Panc1 (cell line): ENCODE measurements around the gene CCDC107.

Source experiments
- POLR2AphosphoS5 ChIP-seq: IDR thresholded peaks from 2 replicates; pipeline ENCODE4 v1.6.1; 2012; ENCODE audit warnings: mild to moderate bottlenecking, low read depth, low read length, moderate library complexity
- TCF7L2 ChIP-seq: IDR thresholded peaks from 2 replicates; pipeline ENCODE4 v1.6.1; 2011; ENCODE audit warnings: mild to moderate bottlenecking, low read depth, low read length, inconsistent platforms
- TF ChIP-seq, protein P1 (sequence below), 2 experiments: IDR thresholded peaks; 2 replicates each; pipeline ENCODE4 v1.6.1; 2011 to 2012; ENCODE audit warnings: low read depth in 2 of 2, control low read depth in 1 of 2, low read length in 1 of 2, mild to moderate bottlenecking in 1 of 2, moderate library complexity in 1 of 2; ENCODE audit not compliant: insufficient read depth in 1 of 2
- TF ChIP-seq, protein P2 (sequence below): fragments of 450-650 bp; IDR thresholded peaks from 2 replicates; pipeline ENCODE4 v1.5.1; 2017; ENCODE audit warnings: mild to moderate bottlenecking

DNA sequence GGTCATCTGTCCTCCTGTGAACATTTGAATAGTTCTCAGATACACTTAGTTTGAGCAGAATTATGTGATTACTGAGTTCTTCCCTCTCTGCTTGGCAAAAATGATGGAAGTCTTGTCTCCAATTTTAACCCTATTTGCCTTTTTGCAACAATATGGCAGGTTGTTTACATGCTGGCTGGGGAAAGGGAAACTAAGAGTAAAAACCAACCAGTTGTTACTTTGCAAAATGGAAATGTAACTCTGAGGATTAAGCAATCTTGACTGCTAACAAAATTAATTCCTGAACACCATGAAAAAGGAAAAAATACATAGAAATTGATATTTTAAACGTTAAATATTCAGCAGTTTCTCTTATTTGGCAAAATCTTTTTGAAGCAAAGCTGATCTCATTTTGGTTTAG, 18.5 kb upstream of the CCDC107 start:
- TF ChIP-seq, protein P1, sequence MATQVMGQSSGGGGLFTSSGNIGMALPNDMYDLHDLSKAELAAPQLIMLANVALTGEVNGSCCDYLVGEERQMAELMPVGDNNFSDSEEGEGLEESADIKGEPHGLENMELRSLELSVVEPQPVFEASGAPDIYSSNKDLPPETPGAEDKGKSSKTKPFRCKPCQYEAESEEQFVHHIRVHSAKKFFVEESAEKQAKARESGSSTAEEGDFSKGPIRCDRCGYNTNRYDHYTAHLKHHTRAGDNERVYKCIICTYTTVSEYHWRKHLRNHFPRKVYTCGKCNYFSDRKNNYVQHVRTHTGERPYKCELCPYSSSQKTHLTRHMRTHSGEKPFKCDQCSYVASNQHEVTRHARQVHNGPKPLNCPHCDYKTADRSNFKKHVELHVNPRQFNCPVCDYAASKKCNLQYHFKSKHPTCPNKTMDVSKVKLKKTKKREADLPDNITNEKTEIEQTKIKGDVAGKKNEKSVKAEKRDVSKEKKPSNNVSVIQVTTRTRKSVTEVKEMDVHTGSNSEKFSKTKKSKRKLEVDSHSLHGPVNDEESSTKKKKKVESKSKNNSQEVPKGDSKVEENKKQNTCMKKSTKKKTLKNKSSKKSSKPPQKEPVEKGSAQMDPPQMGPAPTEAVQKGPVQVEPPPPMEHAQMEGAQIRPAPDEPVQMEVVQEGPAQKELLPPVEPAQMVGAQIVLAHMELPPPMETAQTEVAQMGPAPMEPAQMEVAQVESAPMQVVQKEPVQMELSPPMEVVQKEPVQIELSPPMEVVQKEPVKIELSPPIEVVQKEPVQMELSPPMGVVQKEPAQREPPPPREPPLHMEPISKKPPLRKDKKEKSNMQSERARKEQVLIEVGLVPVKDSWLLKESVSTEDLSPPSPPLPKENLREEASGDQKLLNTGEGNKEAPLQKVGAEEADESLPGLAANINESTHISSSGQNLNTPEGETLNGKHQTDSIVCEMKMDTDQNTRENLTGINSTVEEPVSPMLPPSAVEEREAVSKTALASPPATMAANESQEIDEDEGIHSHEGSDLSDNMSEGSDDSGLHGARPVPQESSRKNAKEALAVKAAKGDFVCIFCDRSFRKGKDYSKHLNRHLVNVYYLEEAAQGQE (IDR thresholded peaks at IDR 0.05; ENCODE audit: insufficient read depth in 1 of 2, low read depth in 2 of 2, low read length in 1 of 2): no peak
- TF ChIP-seq, protein P2, sequence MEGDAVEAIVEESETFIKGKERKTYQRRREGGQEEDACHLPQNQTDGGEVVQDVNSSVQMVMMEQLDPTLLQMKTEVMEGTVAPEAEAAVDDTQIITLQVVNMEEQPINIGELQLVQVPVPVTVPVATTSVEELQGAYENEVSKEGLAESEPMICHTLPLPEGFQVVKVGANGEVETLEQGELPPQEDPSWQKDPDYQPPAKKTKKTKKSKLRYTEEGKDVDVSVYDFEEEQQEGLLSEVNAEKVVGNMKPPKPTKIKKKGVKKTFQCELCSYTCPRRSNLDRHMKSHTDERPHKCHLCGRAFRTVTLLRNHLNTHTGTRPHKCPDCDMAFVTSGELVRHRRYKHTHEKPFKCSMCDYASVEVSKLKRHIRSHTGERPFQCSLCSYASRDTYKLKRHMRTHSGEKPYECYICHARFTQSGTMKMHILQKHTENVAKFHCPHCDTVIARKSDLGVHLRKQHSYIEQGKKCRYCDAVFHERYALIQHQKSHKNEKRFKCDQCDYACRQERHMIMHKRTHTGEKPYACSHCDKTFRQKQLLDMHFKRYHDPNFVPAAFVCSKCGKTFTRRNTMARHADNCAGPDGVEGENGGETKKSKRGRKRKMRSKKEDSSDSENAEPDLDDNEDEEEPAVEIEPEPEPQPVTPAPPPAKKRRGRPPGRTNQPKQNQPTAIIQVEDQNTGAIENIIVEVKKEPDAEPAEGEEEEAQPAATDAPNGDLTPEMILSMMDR: no peak
- TF ChIP-seq POLR2AphosphoS5: no peak
- TF ChIP-seq TCF7L2: no peak
